SK-N-SH (cell line): ENCODE results near the gene PDGFRB.

Experiments used
- RFX5 ChIP-seq: IDR thresholded peaks from 2 replicates; pipeline ENCODE4 v1.6.1; 2012; ENCODE audit warnings: mild to moderate bottlenecking, improper control_type of control experiment, low read length
- TF ChIP-seq, protein P1 (sequence below): fragments of 200-600 bp; sonication (generic); IDR thresholded peaks from 2 replicates; pipeline ENCODE4 v1.6.1; 2017; ENCODE audit warnings: antibody characterized with exemption, mild to moderate bottlenecking, moderate library complexity

DNA sequence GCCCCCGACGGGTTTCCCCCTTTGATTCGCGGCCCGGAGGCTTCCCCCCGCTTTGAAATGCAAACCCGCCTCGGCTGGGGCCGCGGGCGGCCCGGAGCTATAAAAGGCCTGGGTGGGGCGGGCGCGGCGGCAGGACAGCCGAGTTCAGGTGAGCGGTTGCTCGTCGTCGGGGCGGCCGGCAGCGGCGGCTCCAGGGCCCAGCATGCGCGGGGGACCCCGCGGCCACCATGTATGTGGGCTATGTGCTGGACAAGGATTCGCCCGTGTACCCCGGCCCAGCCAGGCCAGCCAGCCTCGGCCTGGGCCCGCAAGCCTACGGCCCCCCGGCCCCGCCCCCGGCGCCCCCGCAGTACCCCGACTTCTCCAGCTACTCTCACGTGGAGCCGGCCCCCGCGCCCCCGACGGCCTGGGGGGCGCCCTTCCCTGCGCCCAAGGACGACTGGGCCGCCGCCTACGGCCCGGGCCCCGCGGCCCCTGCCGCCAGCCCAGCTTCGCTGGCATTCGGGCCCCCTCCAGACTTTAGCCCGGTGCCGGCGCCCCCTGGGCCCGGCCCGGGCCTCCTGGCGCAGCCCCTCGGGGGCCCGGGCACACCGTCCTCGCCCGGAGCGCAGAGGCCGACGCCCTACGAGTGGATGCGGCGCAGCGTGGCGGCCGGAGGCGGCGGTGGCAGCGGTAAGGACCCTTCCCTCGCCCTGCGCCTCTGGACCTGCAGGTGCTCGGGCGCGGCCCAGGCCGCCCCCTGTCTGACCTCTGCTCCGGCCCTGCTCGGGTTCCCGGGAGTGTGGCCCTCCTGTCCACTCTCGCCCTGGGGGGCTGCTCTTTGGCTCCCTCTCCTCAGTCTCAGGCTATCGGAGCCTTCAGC, 11.2 kb upstream of the PDGFRB start, which contains the start of gene CDX1:
- TF ChIP-seq, protein P1, sequence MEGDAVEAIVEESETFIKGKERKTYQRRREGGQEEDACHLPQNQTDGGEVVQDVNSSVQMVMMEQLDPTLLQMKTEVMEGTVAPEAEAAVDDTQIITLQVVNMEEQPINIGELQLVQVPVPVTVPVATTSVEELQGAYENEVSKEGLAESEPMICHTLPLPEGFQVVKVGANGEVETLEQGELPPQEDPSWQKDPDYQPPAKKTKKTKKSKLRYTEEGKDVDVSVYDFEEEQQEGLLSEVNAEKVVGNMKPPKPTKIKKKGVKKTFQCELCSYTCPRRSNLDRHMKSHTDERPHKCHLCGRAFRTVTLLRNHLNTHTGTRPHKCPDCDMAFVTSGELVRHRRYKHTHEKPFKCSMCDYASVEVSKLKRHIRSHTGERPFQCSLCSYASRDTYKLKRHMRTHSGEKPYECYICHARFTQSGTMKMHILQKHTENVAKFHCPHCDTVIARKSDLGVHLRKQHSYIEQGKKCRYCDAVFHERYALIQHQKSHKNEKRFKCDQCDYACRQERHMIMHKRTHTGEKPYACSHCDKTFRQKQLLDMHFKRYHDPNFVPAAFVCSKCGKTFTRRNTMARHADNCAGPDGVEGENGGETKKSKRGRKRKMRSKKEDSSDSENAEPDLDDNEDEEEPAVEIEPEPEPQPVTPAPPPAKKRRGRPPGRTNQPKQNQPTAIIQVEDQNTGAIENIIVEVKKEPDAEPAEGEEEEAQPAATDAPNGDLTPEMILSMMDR, result no peak
- TF ChIP-seq RFX5, result no peak
